ENCODE measurements around the gene KCNJ15.
A peak's percentile ranks its signal among the peaks of the same experiment; 100 is the strongest.

Gene KCNJ15

GRCh38 chr21:38329162-38329561 is 72.4 kb downstream of the KCNJ15 start:
- DNase-seq, result no peak

DNA sequence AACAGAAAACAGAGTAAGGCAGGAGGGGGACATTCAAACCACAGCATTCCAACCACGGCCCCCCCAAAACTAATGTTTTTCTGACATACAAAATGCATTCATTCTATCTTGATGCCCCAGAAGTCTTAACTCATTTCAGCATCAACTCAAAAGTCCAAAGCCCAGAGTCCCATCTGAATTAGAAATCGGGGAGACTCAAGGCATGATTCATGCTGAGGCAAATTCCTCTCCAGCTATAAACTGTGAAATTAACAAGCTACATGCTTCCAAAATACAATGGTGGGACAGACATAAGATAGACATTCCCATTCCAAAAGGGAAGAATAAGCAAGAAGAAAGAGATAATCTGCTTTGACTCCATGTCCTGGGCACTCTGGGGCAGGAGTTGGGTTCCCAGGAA is 73.9 kb downstream of the KCNJ15 start:
- no peak for DNase-seq

DNA sequence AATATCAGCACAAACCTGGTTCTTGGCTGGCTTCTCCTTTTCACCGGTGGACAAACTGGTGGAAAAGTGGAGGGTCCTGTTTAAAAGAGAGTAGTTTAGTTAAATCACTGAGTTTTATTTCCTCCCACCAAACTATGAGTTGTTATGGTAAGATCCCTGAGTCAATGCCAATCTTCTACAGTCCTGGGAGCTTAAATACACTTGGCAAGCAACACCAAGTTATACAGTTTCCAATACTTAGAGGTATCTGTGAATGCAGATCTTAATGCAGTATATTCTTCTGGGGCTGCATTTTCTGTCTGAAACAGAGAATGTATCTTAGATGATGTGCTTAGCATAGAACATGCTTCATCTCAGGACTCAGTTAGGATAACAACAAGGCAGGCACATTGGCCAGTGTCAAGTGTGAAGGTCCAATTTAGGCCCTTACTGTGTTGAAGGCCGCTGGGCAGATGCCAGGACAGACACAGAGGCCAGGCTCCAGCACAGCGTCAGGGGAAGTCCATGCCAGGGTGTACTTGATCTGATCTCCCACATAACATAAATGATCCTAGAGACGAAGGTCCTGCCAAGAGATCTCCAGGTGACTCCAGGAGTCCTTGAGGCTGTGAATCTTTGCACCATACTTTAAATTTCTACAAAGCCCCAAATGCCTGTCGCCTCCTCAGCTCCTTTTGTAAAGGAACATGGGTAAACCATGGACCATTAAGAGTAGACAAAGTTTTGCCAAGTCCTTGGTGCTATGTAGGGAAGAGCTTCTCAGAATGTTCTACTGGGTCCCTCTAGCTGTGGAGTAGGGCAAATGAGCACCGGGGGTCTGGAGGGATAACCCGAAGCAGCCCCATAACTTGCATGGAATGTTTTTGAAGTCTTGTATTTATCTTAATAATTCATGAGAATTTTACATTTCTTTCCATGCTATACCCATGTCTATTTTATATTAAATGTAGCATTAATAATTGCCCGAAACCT is 76.8 kb downstream of the KCNJ15 start:
- DNase-seq, result no peak

DNA sequence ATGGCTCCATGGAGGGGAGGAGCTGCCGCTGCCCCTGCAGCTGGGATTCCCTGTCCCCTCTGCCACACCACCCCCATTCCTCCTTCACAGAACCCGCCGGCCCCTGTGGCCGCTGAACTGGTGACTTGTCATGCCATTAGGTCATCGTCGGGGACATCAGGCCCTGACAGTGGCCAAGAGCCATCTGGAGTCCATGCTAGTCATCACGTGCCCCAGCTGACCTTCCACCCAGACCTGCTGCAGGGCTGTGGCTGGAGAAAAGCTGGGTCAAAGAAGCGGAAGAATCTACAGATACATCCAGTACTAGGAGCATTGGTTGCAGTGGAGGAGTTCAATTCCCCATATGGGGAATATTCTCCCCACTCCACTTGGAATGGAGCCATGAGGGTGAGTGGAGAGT is 78.1 kb downstream of the KCNJ15 start:
- DNase-seq, result no peak

DNA sequence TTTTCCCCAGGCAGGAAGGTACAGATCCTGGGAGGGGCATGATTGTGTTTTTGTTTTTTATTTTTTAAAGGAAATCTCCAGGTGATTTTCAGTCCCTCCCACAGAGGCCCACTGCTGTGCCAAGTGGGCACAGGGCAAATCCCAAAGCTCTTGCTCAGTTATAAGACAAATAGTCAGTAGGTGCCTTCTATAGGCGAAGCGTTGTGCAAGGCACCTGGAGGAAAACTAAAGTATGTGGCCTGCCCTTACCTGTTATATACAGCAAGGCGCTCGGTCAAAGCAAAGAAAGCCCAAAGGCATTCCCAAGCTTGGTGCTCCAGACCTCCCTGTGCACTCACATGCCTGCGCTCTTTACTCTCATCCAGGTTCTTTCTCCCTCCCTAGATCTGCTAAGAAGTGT is 81.0 kb downstream of the KCNJ15 start:
- no peak for DNase-seq

GRCh38 chr21:38340131-38340530 is 83.3 kb downstream of the KCNJ15 start:
- no peak for DNase-seq

- no peak for DNase-seq
These were observed 84.8 kb downstream of the KCNJ15 start for GRCh38 chr21:38341546-38342012.

DNA sequence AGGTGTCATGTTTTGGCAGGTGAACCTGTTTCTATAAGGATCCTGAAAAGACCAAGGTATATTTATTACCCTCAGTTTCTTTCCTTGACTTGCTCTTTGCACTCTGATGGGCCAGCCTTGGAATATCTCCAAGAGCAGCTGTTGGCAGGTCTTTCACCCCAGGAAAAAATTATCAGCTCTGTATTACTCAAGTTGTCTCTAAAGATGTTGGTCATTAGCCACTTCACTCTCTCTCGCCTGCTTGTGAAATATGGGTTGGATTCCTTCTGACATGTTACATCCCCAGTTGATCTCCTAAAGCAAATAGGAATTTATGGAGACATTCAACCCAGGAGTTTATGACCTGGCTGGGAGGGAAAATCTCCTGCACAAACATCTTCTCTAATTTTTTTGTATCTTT is 85.9 kb downstream of the KCNJ15 start:
- DNase-seq, result no peak

GRCh38 chr21:38343691-38344090 is 86.9 kb downstream of the KCNJ15 start:
- no peak for DNase-seq

DNA sequence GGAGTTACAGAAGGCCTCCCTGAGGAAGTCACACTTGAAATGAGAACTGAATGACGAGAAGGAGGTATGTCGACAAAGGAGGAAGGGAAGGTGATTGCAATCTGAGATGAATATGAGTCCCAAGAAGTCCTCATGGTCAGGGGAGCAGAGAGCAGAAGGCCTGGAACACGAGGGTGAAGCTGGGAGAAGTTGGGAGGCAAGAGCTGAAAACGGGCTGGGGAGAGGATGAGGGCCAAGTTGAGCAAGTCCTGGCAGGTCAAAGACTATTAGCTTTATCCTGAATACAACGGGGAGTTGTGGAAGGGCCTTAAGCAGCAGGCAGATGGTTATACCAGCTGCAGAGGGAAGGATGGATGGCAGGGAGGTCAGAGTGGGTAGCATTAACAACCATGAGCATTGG is 89.5 kb downstream of the KCNJ15 start:
- peak; percentile 81 for DNase-seq

DNA sequence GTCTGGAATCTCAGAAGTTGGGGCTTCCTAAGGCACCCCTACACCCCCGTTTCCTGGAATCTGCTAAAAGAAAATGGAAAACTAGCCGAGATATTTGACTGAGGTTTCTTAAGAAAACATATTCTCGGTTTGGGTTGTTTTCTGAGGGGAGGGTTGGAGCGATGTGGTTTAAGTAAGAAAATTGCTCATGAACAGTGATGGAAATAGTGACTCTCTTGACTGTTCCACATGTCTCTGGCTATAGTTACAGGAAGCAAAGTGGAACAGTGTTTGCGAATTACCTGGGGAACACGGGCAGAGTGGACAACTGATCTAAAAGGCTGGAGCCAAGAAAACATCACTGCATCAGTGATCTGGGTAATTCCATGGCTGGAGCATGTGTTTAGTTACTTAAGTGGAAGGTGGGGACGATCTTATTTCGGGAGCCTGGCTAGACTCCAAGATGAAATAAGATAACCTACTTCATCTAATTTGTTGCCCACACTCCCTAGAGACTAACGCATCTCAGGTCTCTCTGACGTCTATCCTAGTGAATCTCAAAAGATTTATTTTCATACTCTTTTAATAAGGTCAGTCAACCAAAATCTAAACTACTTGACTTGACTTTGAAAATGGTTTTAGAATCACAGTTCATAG is 92.4 kb downstream of the KCNJ15 start:
- peak; percentile 73 for DNase-seq

GRCh38 chr21:38349977-38350376 is 93.2 kb downstream of the KCNJ15 start:
- DNase-seq, result no peak

- no peak for DNase-seq
These were observed 93.9 kb downstream of the KCNJ15 start for GRCh38 chr21:38350684-38351083.

DNA sequence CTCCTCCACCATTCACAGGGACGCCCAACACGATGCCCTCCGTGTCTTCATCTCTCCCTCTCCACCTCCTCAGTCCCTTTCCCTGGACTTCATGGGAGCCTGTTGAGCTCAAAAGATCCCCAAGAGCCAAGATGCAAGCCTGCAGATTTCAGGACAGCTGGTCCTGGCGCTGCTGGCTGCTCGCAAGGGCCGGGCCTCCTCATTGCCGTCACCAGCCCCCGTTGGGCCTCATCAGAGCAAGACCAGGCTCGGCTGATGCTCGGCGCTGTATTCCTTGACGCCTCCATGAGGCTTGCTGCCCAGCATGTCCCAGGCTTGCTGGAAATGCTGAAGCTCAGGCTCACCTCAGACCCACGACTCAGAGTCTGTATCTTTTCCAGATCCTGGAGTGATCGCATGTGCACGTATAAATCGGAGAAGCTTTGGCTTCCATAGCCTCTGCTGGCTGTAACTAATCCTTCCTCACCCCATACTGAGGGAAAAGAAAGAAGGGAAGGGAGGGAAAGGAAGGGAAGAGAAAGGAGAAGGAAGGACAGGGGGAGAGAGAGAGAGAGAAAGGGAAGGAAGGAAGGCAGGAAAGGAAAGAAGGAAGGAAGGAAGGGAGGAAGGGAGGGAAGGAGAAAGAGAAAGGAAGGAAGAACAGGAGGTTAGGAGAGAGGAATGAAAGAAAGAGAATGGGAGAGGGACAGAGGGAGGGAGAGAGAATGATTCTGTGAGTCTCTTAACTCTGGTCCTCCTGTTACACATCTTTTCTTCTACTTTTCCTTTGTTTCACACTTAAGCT is 94.6 kb downstream of the KCNJ15 start:
- no peak for DNase-seq

DNA sequence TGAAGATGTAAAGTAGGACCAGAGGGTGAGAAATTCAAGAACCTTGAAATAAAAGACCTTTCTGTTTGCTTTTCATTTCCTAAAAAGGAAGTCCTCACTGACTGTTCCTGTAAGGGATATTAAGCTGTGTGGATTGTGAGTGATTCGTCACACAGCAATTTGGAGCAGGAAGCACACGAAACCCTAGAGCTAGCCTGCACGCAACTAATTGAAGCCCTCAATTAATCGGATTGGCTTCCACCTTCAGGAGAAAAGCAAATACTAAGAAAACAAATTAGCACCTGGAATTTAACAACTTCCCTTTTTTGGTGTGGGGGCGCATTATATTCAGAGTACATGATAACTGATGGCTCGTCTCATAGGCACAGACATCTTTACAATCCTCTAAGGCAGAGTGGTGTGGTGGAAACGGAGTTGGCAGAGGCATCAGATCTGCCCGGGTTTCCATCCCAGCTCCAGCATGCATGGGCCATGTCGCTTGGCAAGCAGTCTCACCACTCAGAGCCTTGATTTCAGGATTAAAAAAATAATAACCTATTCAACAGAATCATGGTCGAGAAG is 95.2 kb downstream of the KCNJ15 start:
- DNase-seq, result no peak

DNA sequence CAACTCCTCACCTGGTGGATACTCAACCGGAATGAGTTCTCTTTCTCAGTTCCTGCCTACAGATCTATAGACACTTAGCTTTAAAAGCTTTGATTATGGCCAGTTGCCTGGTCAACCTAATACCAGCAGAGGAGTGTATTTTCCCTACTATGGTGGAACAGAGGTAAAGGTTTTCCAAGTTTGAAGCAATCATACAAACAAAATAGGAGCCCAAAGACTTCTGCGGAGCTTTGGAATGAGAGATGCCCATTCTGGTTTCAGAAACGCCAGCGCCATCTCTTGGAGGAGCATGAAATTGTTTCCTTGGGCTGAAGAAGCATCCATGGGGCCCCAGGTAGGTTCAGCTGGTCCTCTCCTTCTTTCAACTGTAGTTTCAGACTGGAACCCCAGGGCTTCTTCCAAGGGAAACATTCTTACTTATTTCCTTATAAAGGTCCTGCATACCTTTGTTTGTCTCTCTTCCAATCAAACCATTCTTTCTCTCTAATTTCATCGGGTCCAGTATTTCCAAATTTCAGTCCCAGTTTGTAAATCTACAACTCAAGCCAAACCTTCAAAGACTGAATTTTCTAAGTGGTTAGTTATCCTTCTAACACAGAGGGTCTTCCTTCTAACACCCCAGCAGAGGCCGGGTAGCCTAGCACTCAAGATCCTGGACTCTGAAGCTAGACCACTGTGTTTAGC is 95.9 kb downstream of the KCNJ15 start:
- no peak for DNase-seq

DNA sequence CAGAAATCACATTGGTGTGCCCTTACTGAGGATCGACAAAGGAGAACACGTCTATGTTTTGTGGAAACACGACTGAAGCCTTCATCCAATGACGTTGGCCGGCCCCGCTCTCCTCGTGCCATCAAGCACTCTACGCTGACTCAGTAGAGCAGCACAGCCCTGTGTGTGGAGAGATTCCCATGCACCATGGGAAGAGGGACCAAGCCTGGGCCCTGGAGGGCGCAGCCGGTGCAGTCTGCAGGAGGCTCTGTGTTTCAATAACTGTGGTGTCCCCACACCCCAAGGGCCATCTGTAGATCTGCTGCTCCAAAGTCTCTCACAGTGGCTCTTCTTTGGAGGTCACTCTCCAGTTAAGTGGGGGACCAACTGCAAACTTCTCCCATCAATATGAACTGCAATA is 97.4 kb downstream of the KCNJ15 start:
- no peak for DNase-seq

DNA sequence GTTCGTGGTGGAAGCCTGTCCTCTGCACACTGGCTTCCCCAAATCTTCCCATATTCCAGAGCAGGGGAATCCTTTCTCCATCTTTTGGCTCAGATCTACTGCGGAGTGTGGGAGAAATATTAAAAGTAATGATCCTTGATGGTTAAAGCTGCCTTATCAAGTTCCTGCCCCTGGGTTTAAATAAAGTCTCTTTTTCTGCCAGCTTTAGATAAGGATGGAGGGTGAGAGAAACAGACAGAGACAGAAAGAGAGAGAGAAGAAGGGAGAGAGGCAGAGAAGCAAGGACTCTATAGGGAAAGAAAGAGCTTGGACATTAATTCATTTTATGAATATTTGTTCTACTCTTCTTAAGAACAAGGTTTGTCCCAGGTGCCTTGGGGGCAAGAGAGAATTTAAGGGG is 98.0 kb downstream of the KCNJ15 start:
- no peak for DNase-seq

- DNase-seq, result no peak
These were observed 98.6 kb downstream of the KCNJ15 start for GRCh38 chr21:38355353-38355752.

GRCh38 chr21:38355992-38356781 is 99.4 kb downstream of the KCNJ15 start:
- peak; percentile 10 for DNase-seq
